HepG2 (cell line): ENCODE data around the gene LTB4R2. TPM values are rescaled to one million over a fixed set of nuclear protein-coding genes. Genes with fewer than 3 reads are reported as not detected.

ENCODE experiments used
- AGO2 ChIP-seq: fragments of 200-400 bp; formaldehyde crosslinking; optimal IDR thresholded peaks from 2 replicates; pipeline ENCODE3; 2017; ENCODE audit warnings: mild to moderate bottlenecking, low read depth, low read length, moderate library complexity
- ATRX ChIP-seq: sonication (generic); formaldehyde crosslinking; IDR thresholded peaks from 2 replicates; pipeline ENCODE4 v1.4.0; 2020; ENCODE audit warnings: missing genetic modification reagents, borderline replicate concordance
- CCDC6 ChIP-seq: sonication (generic); formaldehyde crosslinking; IDR thresholded peaks from 2 replicates; pipeline ENCODE4 v1.8.1; 2022; ENCODE audit warnings: mild to moderate bottlenecking, missing genetic modification reagents, moderate library complexity
- ISL2 ChIP-seq: sonication (generic); formaldehyde crosslinking; IDR thresholded peaks from 2 replicates; pipeline ENCODE4 v1.5.0; 2020; ENCODE audit warnings: missing genetic modification reagents
- KLF9 ChIP-seq: IDR thresholded peaks from 2 replicates; pipeline ENCODE4 v1.6.1; 2016; ENCODE audit warnings: low read depth
- KMT2B ChIP-seq: IDR thresholded peaks from 2 replicates; pipeline ENCODE4 v1.6.1; 2016; ENCODE audit warnings: missing genetic modification reagents, missing compliant biosample characterization
- MEF2D ChIP-seq: sonication (generic); formaldehyde crosslinking; IDR thresholded peaks from 2 replicates; pipeline ENCODE4 v1.5.1; 2020; ENCODE audit warnings: mild to moderate bottlenecking, missing genetic modification reagents
- MXD4 ChIP-seq: IDR thresholded peaks from 2 replicates; pipeline ENCODE4 v1.6.1; 2016; ENCODE audit warnings: mild to moderate bottlenecking, missing biosample characterization, missing genetic modification reagents
- NBN ChIP-seq: fragments of 450-650 bp; conservative IDR thresholded peaks from 2 replicates; pipeline ENCODE4 v1.6.1; 2017
- NR3C1 ChIP-seq: sonication (generic); formaldehyde crosslinking; IDR thresholded peaks from 2 replicates; pipeline ENCODE4 v1.4.0; 2020; ENCODE audit warnings: missing genetic modification reagents
- RAD51 ChIP-seq: fragments of 450-650 bp; IDR thresholded peaks from 2 replicates; pipeline ENCODE4 v1.6.1; 2016; ENCODE audit warnings: borderline replicate concordance
- RARG ChIP-seq: sonication (generic); formaldehyde crosslinking; IDR thresholded peaks from 2 replicates; pipeline ENCODE4 v1.4.0; 2020; ENCODE audit warnings: low read depth, mild to moderate bottlenecking, missing genetic modification reagents
- RORA ChIP-seq: sonication (generic); formaldehyde crosslinking; IDR thresholded peaks from 2 replicates; pipeline ENCODE4 v1.5.0; 2020; ENCODE audit warnings: mild to moderate bottlenecking, missing genetic modification reagents, moderate library complexity
- SALL2 ChIP-seq: sonication (generic); formaldehyde crosslinking; IDR thresholded peaks from 2 replicates; pipeline ENCODE4 v1.8.1; 2023; ENCODE audit warnings: mild to moderate bottlenecking, missing genetic modification reagents, inconsistent platforms
- U2AF1 ChIP-seq: fragments of 200-400 bp; formaldehyde crosslinking; optimal IDR thresholded peaks from 2 replicates; pipeline ENCODE3; 2017; ENCODE audit warnings: mild to moderate bottlenecking, low read depth, low read length
- ZNF362 ChIP-seq: sonication (generic); formaldehyde crosslinking; IDR thresholded peaks from 2 replicates; pipeline ENCODE4 v1.4.0; 2020; ENCODE audit warnings: missing genetic modification reagents, mild to moderate bottlenecking, borderline replicate concordance
- ZNF460 ChIP-seq: sonication (generic); formaldehyde crosslinking; IDR thresholded peaks from 2 replicates; pipeline ENCODE4 v1.5.1; 2020; ENCODE audit warnings: missing genetic modification reagents, mild to moderate bottlenecking, borderline replicate concordance
- ZNF577 ChIP-seq: sonication (generic); formaldehyde crosslinking; IDR thresholded peaks from 2 replicates; pipeline ENCODE4 v1.4.0; 2020; ENCODE audit warnings: mild to moderate bottlenecking, low read depth, missing genetic modification reagents, borderline replicate concordance
- ZNF615 ChIP-seq: sonication (generic); formaldehyde crosslinking; IDR thresholded peaks from 2 replicates; pipeline ENCODE4 v1.5.0; 2020; ENCODE audit warnings: mild to moderate bottlenecking, missing genetic modification reagents, borderline replicate concordance
- ZNF660 ChIP-seq: sonication (generic); formaldehyde crosslinking; IDR thresholded peaks from 2 replicates; pipeline ENCODE4 v1.5.1; 2020; ENCODE audit warnings: mild to moderate bottlenecking, low read depth, missing genetic modification reagents, borderline replicate concordance
- ZNF883 ChIP-seq: sonication (generic); formaldehyde crosslinking; IDR thresholded peaks from 2 replicates; pipeline ENCODE4 v1.5.1; 2020; ENCODE audit warnings: mild to moderate bottlenecking, missing genetic modification reagents; ENCODE audit errors: not compliant biosample characterization
- polyA plus RNA-seq, 8 experiments: library from polyadenylated mRNA; depleted of rRNA in 3 of 8; stranded (reverse) in 7 of 8; unstranded in 1 of 8; fragments of >200 nt; fragmentation: Illumina TruSeq in 4 of 8; extraction: Trizol in 4 of 8; gene quantifications; 2 replicates each; pipeline versions ENCODE4 v1.2.1 to v1.2.3, GENCODE V29; 2011 to 2016; ENCODE audit warnings: low read depth in 4 of 8, missing spikeins in 1 of 8, mixed read lengths in 1 of 8; ENCODE audit not compliant: insufficient read depth in 1 of 8
- total RNA-seq, 5 experiments: library from RNA; depleted of rRNA; stranded (reverse); fragments of >200 nt; fragmentation: Illumina TruSeq; extraction: Trizol; gene quantifications; 2 replicates each; pipeline ENCODE4 v1.2.3, GENCODE V29; 2016; ENCODE audit warnings: low read depth in 1 of 5
- TF ChIP-seq, protein P1 (sequence below): sonication (generic); formaldehyde crosslinking; IDR thresholded peaks from 2 replicates; pipeline ENCODE4 v1.4.0; 2020; ENCODE audit warnings: missing genetic modification reagents
- TF ChIP-seq, protein P2 (sequence below): sonication (generic); formaldehyde crosslinking; IDR thresholded peaks from 2 replicates; pipeline ENCODE4 v1.5.0; 2020; ENCODE audit warnings: mild to moderate bottlenecking, missing genetic modification reagents, moderate library complexity

Gene LTB4R2
- total and polyA plus RNA-seq, 2 of the 13 experiments (the other 11 are each of a cell fraction or from before 2014, with no cell fraction given) = 3.9 to 6.9 TPM

DNA sequence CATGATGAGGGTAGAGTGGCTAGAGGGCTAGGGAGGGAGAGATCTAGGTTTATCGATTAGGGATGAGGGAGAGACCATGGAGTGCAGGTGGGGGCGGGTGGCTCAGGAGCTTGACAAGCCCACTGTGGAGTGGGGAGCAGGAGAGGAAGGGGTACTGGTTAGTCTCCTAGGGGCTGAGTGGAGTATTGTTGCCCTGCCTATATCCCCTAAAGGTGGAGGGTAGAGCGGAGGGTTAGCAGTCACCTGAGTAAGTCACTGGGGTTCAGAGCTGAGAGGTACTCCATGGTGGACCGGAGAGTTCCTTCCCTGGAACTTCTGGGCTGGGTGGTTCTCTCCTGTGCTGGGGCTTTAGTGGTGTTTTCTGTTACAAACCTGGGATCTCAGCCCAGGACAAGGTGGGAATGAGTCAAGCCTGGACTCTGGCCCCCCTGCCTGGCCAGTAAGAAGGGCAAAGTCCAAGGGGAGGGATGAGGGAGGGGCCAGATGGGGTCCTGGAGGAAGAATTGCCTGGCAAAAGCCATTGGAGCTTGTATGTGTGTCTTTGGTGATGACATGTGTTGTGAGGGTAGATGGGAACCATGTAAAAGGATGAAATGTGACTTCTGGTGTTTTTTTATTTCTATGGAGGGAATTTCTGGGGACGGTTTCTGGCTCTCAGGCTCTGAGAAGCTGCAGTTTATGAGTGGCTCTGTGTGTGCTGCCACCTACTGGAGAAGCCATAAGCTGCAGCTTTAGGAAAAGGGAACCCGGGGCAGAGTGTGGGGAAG lies 2.2 kb upstream of the LTB4R2 start, which contains the start of gene CIDEB (continued):
- TF ChIP-seq, protein P1, sequence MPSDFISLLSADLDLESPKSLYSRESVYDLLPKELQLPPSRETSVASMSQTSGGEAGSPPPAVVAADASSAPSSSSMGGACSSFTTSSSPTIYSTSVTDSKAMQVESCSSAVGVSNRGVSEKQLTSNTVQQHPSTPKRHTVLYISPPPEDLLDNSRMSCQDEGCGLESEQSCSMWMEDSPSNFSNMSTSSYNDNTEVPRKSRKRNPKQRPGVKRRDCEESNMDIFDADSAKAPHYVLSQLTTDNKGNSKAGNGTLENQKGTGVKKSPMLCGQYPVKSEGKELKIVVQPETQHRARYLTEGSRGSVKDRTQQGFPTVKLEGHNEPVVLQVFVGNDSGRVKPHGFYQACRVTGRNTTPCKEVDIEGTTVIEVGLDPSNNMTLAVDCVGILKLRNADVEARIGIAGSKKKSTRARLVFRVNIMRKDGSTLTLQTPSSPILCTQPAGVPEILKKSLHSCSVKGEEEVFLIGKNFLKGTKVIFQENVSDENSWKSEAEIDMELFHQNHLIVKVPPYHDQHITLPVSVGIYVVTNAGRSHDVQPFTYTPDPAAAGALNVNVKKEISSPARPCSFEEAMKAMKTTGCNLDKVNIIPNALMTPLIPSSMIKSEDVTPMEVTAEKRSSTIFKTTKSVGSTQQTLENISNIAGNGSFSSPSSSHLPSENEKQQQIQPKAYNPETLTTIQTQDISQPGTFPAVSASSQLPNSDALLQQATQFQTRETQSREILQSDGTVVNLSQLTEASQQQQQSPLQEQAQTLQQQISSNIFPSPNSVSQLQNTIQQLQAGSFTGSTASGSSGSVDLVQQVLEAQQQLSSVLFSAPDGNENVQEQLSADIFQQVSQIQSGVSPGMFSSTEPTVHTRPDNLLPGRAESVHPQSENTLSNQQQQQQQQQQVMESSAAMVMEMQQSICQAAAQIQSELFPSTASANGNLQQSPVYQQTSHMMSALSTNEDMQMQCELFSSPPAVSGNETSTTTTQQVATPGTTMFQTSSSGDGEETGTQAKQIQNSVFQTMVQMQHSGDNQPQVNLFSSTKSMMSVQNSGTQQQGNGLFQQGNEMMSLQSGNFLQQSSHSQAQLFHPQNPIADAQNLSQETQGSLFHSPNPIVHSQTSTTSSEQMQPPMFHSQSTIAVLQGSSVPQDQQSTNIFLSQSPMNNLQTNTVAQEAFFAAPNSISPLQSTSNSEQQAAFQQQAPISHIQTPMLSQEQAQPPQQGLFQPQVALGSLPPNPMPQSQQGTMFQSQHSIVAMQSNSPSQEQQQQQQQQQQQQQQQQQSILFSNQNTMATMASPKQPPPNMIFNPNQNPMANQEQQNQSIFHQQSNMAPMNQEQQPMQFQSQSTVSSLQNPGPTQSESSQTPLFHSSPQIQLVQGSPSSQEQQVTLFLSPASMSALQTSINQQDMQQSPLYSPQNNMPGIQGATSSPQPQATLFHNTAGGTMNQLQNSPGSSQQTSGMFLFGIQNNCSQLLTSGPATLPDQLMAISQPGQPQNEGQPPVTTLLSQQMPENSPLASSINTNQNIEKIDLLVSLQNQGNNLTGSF (CRISPR knock-in tag) = peak; percentile 78; the same call in 1 of the 2 replicates
- no peak for TF ChIP-seq ZNF615 (CRISPR knock-in tag)
- 0 out of 2 replicates have a peak, but pooled peaks have one; percentile 34 for TF ChIP-seq NBN
- TF ChIP-seq ZNF362 (CRISPR knock-in tag) = 0 out of 2 replicates have a peak, but pooled peaks have one; percentile 71
- TF ChIP-seq MXD4 (CRISPR knock-in tag) = peak; percentile 95
- peak; percentile 98 for TF ChIP-seq RARG (CRISPR knock-in tag)
- TF ChIP-seq ISL2 (CRISPR knock-in tag) = peak; percentile 77
- peak; percentile 90 for TF ChIP-seq KLF9 (CRISPR knock-in tag)
- TF ChIP-seq U2AF1 = no peak
- no peak for TF ChIP-seq NR3C1 (CRISPR knock-in tag)
- no peak for TF ChIP-seq ATRX
- no peak for TF ChIP-seq AGO2
- peak; percentile 79 for TF ChIP-seq KMT2B (CRISPR knock-in tag)
- TF ChIP-seq MEF2D (CRISPR knock-in tag) = peak; percentile 97
- TF ChIP-seq ZNF577 (CRISPR knock-in tag) = no peak
- no peak for TF ChIP-seq ZNF883 (CRISPR knock-in tag)
- TF ChIP-seq ZNF460 (CRISPR knock-in tag) = no peak
- no peak for TF ChIP-seq RORA (CRISPR knock-in tag)
- TF ChIP-seq, protein P2, sequence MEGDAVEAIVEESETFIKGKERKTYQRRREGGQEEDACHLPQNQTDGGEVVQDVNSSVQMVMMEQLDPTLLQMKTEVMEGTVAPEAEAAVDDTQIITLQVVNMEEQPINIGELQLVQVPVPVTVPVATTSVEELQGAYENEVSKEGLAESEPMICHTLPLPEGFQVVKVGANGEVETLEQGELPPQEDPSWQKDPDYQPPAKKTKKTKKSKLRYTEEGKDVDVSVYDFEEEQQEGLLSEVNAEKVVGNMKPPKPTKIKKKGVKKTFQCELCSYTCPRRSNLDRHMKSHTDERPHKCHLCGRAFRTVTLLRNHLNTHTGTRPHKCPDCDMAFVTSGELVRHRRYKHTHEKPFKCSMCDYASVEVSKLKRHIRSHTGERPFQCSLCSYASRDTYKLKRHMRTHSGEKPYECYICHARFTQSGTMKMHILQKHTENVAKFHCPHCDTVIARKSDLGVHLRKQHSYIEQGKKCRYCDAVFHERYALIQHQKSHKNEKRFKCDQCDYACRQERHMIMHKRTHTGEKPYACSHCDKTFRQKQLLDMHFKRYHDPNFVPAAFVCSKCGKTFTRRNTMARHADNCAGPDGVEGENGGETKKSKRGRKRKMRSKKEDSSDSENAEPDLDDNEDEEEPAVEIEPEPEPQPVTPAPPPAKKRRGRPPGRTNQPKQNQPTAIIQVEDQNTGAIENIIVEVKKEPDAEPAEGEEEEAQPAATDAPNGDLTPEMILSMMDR (CRISPR knock-in tag) = peak; percentile 99
- no peak; the same call in 1 of the 2 replicates for TF ChIP-seq ZNF660 (CRISPR knock-in tag)
- TF ChIP-seq SALL2 (CRISPR knock-in tag) = peak; percentile 19; the same call in 1 of the 2 replicates
- no peak; the same call in 1 of the 2 replicates for TF ChIP-seq RAD51
- no peak for TF ChIP-seq CCDC6 (CRISPR knock-in tag)
